NOMO-1 treated with dmso at 0.1 percent for 144 hours (cell line): Measurements from ENCODE around the gene PLAU.
"Not testable (repeated sequence)": the region's sequence is repeated elsewhere in the genome, so short reads cannot be mapped to it uniquely, and the experiment has no call there.

Experiments
- DNase-seq: peaks from one replicate; lab custom pipeline; 2025; ENCODE audit not compliant: unreplicated experiment; lab: John Stamatoyannopoulos, UW

PLAU gene

GRCh38 chr10:73920089-73920488, 9.2 kb downstream of the PLAU start:
- peak; percentile 89 for DNase-seq

- no peak for DNase-seq
Measured at GRCh38 chr10:73922007-73922863, 11.3 kb downstream of the PLAU start.

GRCh38 chr10:73922864-73923133, 11.9 kb downstream of the PLAU start:
- DNase-seq, result no peak

GRCh38 chr10:73923935-73924598, 13.1 kb downstream of the PLAU start:
- DNase-seq, result no peak

- DNase-seq, result no peak
Measured at GRCh38 chr10:73924935-73925334, 14.0 kb downstream of the PLAU start.

- DNase-seq, result no peak
Measured at GRCh38 chr10:73925539-73925938, 14.6 kb downstream of the PLAU start.

GRCh38 chr10:73926152-73926764, 15.3 kb downstream of the PLAU start:
- peak; percentile 72 for DNase-seq

GRCh38 chr10:73930630-73931327, 19.8 kb downstream of the PLAU start:
- not testable (repeated sequence) for DNase-seq

GRCh38 chr10:73931767-73932619, 21.1 kb downstream of the PLAU start:
- DNase-seq, result no peak

GRCh38 chr10:73932620-73933112, 21.7 kb downstream of the PLAU start:
- no peak for DNase-seq

GRCh38 chr10:73934074-73934473, 23.1 kb downstream of the PLAU start:
- no peak for DNase-seq

- no peak for DNase-seq
Measured at GRCh38 chr10:73935895-73936294, 25.0 kb downstream of the PLAU start.

- DNase-seq, result no peak
Measured at GRCh38 chr10:73937333-73938043, 26.6 kb downstream of the PLAU start.

GRCh38 chr10:73940634-73941221, 29.8 kb downstream of the PLAU start:
- DNase-seq, result peak; percentile 60

GRCh38 chr10:73941300-73941699, 30.4 kb downstream of the PLAU start:
- DNase-seq, result no peak

GRCh38 chr10:73944356-73945100, 33.6 kb downstream of the PLAU start:
- DNase-seq, result no peak

- no peak for DNase-seq
Measured at GRCh38 chr10:73946253-73947145, 35.6 kb downstream of the PLAU start.
